Ovary (tissue), 3 donors: ENCODE measurements around the gene RBPJ.
A peak's percentile ranks its signal among the peaks of the same experiment; 100 is the strongest.

Experiments used
- CTCF ChIP-seq, 3 donors: fragments of 450-650 bp in 2 of 3; fragments of 200-600 bp in 1 of 3; IDR thresholded peaks; one replicate each; pipeline versions ENCODE4 v1.5.1 to v1.8.0; 2016 to 2022; ENCODE audit warnings: antibody characterized with exemption in 3 of 3, mild to moderate bottlenecking in 1 of 3
- EP300 ChIP-seq: sonication (generic); formaldehyde crosslinking; IDR thresholded peaks from one replicate; pipeline ENCODE4 v1.6.1; 2017; ENCODE audit warnings: antibody characterized with exemption
- POLR2A ChIP-seq: fragments of 450-650 bp; IDR thresholded peaks from one replicate; pipeline ENCODE4 v1.6.1; 2017; ENCODE audit warnings: antibody characterized with exemption, mild to moderate bottlenecking, moderate library complexity
- donor health status: DM: no; HTN: no; CAD: no.

GRCh38 chr4:26410385-26411293, 89.8 kb downstream of the RBPJ start:
- TF ChIP-seq POLR2A (no peak), CTCF (IDR thresholded peaks at IDR 0.05) (peak in 2 of 3 donors; percentile 57 to 62), EP300 (no peak)
